Adrenal gland (tissue), 5 donors: ENCODE measurements around the gene SOAT2.

Experiments
- POLR2A ChIP-seq, 2 donors: fragments of 450-650 bp; IDR thresholded peaks; one replicate each; pipeline ENCODE4 v1.6.1; 2017; ENCODE audit warnings: antibody characterized with exemption in 2 of 2, mild to moderate bottlenecking in 2 of 2, moderate library complexity in 1 of 2
- TF ChIP-seq, protein P1 (sequence below), 6 experiments: fragments of 450-650 bp in 4 of 6; fragments of 200-600 bp in 2 of 6; sonication (generic) in 1 of 6; IDR thresholded peaks; 1 replicate in 5 of 6; 2 replicates in 1 of 6; pipeline versions ENCODE4 v1.5.1 to v1.8.0; 2016 to 2021; ENCODE audit warnings: antibody characterized with exemption in 6 of 6, mild to moderate bottlenecking in 2 of 6, moderate library complexity in 1 of 6
- donor health status: DM: no; HTN: no; CAD: no.

DNA sequence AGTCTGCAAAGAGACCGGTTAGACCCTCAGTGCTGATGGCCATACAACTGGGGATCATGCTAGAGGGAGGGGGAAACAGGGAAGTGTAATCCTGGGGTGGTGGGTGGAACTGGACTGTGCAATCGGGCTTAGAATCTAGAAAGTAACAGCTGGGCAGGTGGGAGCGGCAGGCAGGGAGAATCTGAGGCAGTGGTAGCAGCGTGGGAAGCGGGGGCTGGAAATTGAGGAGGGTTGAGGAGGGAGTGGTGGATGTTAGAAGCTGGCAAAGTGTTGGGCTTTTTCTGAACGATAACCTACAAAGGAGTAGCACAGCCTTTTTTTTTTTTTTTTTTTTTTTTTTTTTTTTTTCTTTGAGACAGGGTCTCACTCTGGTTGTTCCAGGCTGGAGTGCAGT lies 8.9 kb upstream of the SOAT2 start:
- TF ChIP-seq, protein P1, sequence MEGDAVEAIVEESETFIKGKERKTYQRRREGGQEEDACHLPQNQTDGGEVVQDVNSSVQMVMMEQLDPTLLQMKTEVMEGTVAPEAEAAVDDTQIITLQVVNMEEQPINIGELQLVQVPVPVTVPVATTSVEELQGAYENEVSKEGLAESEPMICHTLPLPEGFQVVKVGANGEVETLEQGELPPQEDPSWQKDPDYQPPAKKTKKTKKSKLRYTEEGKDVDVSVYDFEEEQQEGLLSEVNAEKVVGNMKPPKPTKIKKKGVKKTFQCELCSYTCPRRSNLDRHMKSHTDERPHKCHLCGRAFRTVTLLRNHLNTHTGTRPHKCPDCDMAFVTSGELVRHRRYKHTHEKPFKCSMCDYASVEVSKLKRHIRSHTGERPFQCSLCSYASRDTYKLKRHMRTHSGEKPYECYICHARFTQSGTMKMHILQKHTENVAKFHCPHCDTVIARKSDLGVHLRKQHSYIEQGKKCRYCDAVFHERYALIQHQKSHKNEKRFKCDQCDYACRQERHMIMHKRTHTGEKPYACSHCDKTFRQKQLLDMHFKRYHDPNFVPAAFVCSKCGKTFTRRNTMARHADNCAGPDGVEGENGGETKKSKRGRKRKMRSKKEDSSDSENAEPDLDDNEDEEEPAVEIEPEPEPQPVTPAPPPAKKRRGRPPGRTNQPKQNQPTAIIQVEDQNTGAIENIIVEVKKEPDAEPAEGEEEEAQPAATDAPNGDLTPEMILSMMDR (IDR thresholded peaks at IDR 0.05) = no peak
- no peak for TF ChIP-seq POLR2A (IDR thresholded peaks at IDR 0.05)
